Measurements from ENCODE around the gene ERC2. TPM values are rescaled to one million over a fixed set of nuclear protein-coding genes. Genes with fewer than 3 reads are reported as not detected.

The ERC2 gene
- total RNA-seq, 1 experiment from 2014 or later, result 0.77 TPM

GRCh38 chr3:56494679-56495322 is 26.5 kb upstream of the ERC2 start:
- Histone ChIP-seq H3K36me3 (ENCODE audit: low read depth, low read length) (no peaks in the 10 kb centered on the region), H3K27ac (ENCODE audit: low read length) (no peak overlapping the region), H3K27me3 (ENCODE audit: low read length) (peaks cover 52% of the 10 kb centered on the region), H3K9me2 (replicated peaks; ENCODE audit: low read length) (no peaks in the 10 kb centered on the region), H3K9ac (ENCODE audit: low read length) (no peak overlapping the region), H3F3A (ENCODE audit: low read length, unreplicated experiment) (no peaks in the 10 kb centered on the region), H3K4me2 (ENCODE audit: low read length) (no peak overlapping the region), H3K4me1 (ENCODE audit: insufficient read depth, low read length) (no peaks in the 10 kb centered on the region), H3K79me2 (ENCODE audit: low read length) (no peaks in the 10 kb centered on the region), H2AFZ (ENCODE audit: low read length) (no peak overlapping the region), H3K4me3 (ENCODE audit: low read length) (no peak overlapping the region), H3K9me3 (ENCODE audit: low read length) (no peaks in the 10 kb centered on the region), H4K20me1 (ENCODE audit: low read length) (no peaks in the 10 kb centered on the region)
- peak; percentile 95 for ATAC-seq
- peak; percentile 95 for DNase-seq
- ChIA-PET CTCF (interaction anchor here (0.6 to 0.7 kb wide), 3 partner anchors 13 to 1385 kb away, joined by 3 to 7 read pairs (median 5); no protein-coding TSS in a partner anchor), POLR2A (ENCODE audit: unreplicated experiment) (no interaction called here)
- TF ChIP-seq EZH2 (IDR thresholded peaks at IDR 0.05; ENCODE audit: low read length, unreplicated experiment) (no peak), CTCF (conservative IDR thresholded peaks at IDR 0.05; ENCODE audit: low read depth, low read length) (peak; percentile 96)
- intact Hi-C loops (cut with micrococcal nuclease), result loop anchor here (1.0 kb wide), 1 partner anchor 154 kb away; no protein-coding TSS in a partner anchor
- BruUV-seq (replicated peaks), result no TSS peak

- POLR2A ChIA-PET (ENCODE audit: unreplicated experiment), result no interaction called here
Measured at GRCh38 chr3:56491566-56491965, 23.3 kb upstream of the ERC2 start.

More at GRCh38 chr3:56491566-56491965, 23.3 kb upstream of the ERC2 start:
- Histone ChIP-seq H3K9me3 (ENCODE audit: low read length) (no peaks in the 10 kb centered on the region), H4K20me1 (ENCODE audit: low read length) (no peaks in the 10 kb centered on the region), H3K4me3 (ENCODE audit: low read length) (no peak overlapping the region), H3K9me2 (replicated peaks; ENCODE audit: low read length) (no peaks in the 10 kb centered on the region), H3K27me3 (ENCODE audit: low read length) (peaks cover 54% of the 10 kb centered on the region), H2AFZ (ENCODE audit: low read length) (no peak overlapping the region), H3K4me1 (ENCODE audit: insufficient read depth, low read length) (no peaks in the 10 kb centered on the region), H3F3A (ENCODE audit: low read length, unreplicated experiment) (no peaks in the 10 kb centered on the region), H3K4me2 (ENCODE audit: low read length) (no peak overlapping the region), H3K79me2 (ENCODE audit: low read length) (no peaks in the 10 kb centered on the region), H3K27ac (ENCODE audit: low read length) (no peak overlapping the region), H3K9ac (ENCODE audit: low read length) (no peak overlapping the region), H3K36me3 (ENCODE audit: low read depth, low read length) (no peaks in the 10 kb centered on the region)
- intact Hi-C loops (cut with micrococcal nuclease), result no loop called here
- no TSS peak for BruUV-seq (replicated peaks)
- CTCF ChIA-PET, result no interaction called here
- no peak for TF ChIP-seq EZH2phosphoT487 (IDR thresholded peaks at IDR 0.05; ENCODE audit: borderline replicate concordance, low read length)
- no peak for TF ChIP-seq CTCF (conservative IDR thresholded peaks at IDR 0.05; ENCODE audit: low read depth, low read length)
- TF ChIP-seq EZH2 (IDR thresholded peaks at IDR 0.05; ENCODE audit: low read length, unreplicated experiment), result no peak
- DNase-seq (peak; percentile 7), ATAC-seq (no peak)

Measured in PC-3 (cell line).